ENCODE results near the gene INTU.

GRCh38 chr4:127756906-127757305 is 124.1 kb downstream of the INTU start:
- no peak for TF ChIP-seq CTCF (IDR thresholded peaks at IDR 0.05 in 8 of 11, conservative IDR thresholded peaks at IDR 0.05 in 3 of 11)
- TF ChIP-seq POLR2A (IDR thresholded peaks at IDR 0.05) = no peak
- TF ChIP-seq POLR2AphosphoS5 (IDR thresholded peaks at IDR 0.05) = no peak

Measured in spleen (tissue), 7 donors.